Cardiac fibroblast (primary cell): Measurements from ENCODE around the gene AP4M1.

ENCODE experiments used
- DNase-seq, 2 donors: peaks; one replicate each; pipeline versions ENCODE4 v3.0.0 to v3.0.0-alpha.2; 2010; ENCODE audit warnings: low read depth in 2 of 2
- H3K4me3 ChIP-seq, 2 donors: replicated peaks in 1 of 2; 1 replicate in 1 of 2; 2 replicates in 1 of 2; pipeline ENCODE4 v1.5.1; 2011; ENCODE audit warnings: low read depth in 2 of 2, low read length in 2 of 2, mild to moderate bottlenecking in 2 of 2, moderate library complexity in 1 of 2
- TF ChIP-seq, protein P1 (sequence below): IDR thresholded peaks from one replicate; pipeline ENCODE4 v1.5.1; 2011; ENCODE audit warnings: low read depth, mild to moderate bottlenecking, low read length, inconsistent platforms

The AP4M1 gene

DNA sequence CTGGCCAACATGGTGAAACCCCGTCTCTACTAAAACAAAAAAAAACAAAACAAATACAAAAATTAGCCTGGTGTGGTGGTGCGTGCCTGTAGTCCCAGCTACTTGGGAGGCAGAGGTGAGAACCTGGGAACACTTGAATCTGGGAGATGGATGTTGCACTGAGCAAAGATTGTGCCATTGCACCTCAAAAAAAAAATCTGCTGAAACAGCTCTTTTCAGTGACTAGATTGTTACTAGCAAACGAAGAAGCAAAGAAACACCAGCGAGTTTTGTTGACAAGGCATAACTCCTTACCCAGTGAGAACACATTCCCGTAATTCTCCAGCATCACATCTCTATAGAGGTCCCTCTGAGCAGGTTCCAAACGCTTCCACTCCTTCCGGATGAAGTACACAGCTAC, 26.6 kb upstream of the AP4M1 start:
- TF ChIP-seq, protein P1, sequence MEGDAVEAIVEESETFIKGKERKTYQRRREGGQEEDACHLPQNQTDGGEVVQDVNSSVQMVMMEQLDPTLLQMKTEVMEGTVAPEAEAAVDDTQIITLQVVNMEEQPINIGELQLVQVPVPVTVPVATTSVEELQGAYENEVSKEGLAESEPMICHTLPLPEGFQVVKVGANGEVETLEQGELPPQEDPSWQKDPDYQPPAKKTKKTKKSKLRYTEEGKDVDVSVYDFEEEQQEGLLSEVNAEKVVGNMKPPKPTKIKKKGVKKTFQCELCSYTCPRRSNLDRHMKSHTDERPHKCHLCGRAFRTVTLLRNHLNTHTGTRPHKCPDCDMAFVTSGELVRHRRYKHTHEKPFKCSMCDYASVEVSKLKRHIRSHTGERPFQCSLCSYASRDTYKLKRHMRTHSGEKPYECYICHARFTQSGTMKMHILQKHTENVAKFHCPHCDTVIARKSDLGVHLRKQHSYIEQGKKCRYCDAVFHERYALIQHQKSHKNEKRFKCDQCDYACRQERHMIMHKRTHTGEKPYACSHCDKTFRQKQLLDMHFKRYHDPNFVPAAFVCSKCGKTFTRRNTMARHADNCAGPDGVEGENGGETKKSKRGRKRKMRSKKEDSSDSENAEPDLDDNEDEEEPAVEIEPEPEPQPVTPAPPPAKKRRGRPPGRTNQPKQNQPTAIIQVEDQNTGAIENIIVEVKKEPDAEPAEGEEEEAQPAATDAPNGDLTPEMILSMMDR = no peak
- DNase-seq = no peak
- H3K4me3 ChIP-seq = no peak overlapping the region

DNA sequence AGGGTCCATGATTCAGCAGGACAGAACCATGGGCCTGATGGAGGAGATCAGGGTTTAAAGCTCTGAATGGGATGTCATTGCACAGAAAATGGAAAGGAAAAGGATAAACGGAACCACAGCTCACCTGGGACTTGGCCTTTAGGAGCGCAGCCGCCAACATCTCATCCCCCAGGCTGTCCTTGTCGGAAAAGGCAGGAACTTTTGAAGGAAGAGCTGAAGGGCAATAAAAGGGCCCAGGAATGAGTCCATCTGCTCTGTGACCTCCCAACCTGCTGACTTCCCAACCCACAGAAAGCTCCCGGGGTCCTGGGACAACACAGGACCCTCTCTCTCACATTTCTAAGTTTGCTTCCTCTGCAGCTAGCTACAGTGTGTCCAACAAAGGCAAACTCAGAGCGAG, 26.0 kb upstream of the AP4M1 start:
- TF ChIP-seq, protein P1 = no peak
- no peak overlapping the region for H3K4me3 ChIP-seq
- no peak for DNase-seq

DNA sequence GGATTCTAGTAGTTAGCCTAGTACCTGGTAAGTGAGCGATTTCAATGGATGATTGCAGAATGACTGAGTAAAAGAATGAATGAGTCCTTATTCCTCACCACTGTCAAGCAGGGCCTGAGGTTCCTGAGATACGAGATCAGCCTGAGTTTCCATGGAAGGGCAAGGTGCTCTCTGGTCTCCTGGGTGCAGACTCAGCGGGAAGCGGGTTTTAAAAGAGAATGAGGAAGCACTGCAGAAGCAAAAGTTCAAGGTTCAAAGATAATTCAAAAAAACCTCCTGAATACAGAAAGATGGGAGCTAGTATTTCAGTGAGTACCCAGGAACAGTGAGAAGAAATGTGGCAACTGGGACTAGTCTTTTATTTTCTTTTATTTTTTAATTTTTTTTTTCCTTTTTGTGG, 24.2 kb upstream of the AP4M1 start:
- no peak for DNase-seq
- TF ChIP-seq, protein P1 = no peak
- no peak overlapping the region for H3K4me3 ChIP-seq

DNA sequence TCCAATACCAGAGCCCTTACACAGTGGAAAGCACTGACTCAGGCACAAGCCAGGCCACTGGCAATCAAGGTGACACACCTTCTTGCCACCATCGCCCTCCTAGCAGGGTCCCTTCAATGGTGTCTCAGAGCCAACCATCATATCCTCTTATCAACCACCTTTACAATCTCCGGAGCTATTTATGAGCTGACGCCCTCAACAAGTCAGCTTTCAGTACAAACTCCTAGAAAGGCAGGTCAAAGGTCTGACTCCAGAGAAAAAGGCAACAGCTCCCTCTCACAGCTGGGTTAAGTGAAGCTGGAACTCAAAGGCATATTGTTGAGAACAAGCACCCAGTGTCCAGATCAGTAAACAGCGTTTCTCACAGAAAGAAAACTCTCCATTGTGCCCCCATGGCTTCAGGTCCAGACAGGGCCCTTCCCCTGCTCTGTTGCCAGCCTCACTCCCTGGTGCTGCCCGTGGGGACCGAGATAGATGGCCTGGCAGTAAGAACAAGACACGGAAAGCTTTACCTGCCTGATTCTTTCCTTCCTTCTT, 22.4 kb upstream of the AP4M1 start:
- H3K4me3 ChIP-seq = no peak overlapping the region
- DNase-seq = no peak
- TF ChIP-seq, protein P1 = no peak

DNA sequence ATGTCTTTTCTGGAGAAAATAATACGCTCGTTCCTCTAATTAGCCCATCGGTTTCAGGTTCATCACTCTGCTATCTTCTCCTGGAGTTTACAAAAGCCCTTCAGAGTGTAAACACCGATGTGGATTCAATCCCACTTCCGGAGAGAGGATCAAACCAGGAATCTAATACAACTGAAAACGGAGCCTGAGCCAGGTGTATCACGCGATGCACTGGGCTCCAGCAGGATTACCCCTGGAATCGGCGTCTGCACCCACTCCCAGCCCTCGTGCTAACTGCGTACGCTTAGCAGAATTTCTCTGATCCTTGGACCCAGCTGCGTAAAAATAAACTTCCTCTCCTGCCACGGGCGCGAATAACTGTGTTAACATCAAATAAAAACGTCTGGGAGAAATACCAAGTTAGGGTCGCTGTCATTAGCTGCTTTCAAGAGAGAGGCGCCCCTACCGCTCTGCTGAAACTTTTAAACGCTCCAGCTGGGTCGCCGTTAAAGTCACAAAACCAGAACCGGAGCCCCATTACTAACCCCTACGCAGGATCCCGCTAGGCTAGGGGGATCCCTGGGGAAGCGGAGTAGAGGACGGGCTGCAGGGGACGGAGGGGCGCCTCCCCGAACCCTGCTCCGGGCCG, 20.4 kb upstream of the AP4M1 start:
- H3K4me3 ChIP-seq = peak overlapping the region; percentile 82 to 95
- TF ChIP-seq, protein P1 = no peak
- DNase-seq = no peak

- H3K4me3 ChIP-seq = peak within 1 kb of the TSS; percentile 82 to 95
- peak; percentile 99 for DNase-seq
- TF ChIP-seq, protein P1 = peak; percentile 74
These were observed 19.8 kb upstream of the AP4M1 start, which contains the start of gene ZNF3 for GRCh38 chr7:100081535-100082102. Gene ZNF3, minus strand, starts transcription at chr7:100081723. Its CDS starts 4,366 bp downstream, at chr7:100077357.
